ENCODE measurements around the gene GULP1.
"Not testable (repeated sequence)": the region's sequence is repeated elsewhere in the genome, so short reads cannot be mapped to it uniquely, and the experiment has no call there.

The GULP1 gene
- total RNA-seq: 0 to 0.15 (median 0) reads per million in 4 donors

GRCh38 chr2:188291617-188292347 is at the start of gene GULP1:
TSS of gene GULP1 (plus strand) at chr2:188291874. CDS start at chr2:188477703, 185,829 bp downstream.
- no peak for DNase-seq

- DNase-seq: no peak
Observed at GRCh38 chr2:188243381-188243780, 48.3 kb upstream of the GULP1 start.

- DNase-seq: no peak
Observed at GRCh38 chr2:188244383-188244782, 47.3 kb upstream of the GULP1 start.

- no peak for DNase-seq
Observed at GRCh38 chr2:188245230-188245629, 46.4 kb upstream of the GULP1 start.

- no peak for DNase-seq
Observed at GRCh38 chr2:188248513-188248912, 43.2 kb upstream of the GULP1 start.

GRCh38 chr2:188251034-188251433 is 40.6 kb upstream of the GULP1 start:
- DNase-seq: no peak

GRCh38 chr2:188256420-188256819 is 35.3 kb upstream of the GULP1 start:
- DNase-seq: no peak

GRCh38 chr2:188265315-188265714 is 26.4 kb upstream of the GULP1 start:
- no peak for DNase-seq

- DNase-seq: no peak
Observed at GRCh38 chr2:188267776-188268175, 23.9 kb upstream of the GULP1 start.

- no peak for DNase-seq
Observed at GRCh38 chr2:188269004-188269403, 22.7 kb upstream of the GULP1 start.

GRCh38 chr2:188272121-188272520 is 19.6 kb upstream of the GULP1 start:
- no peak for DNase-seq

- no peak for DNase-seq
Observed at GRCh38 chr2:188274274-188274673, 17.4 kb upstream of the GULP1 start.

- no peak for DNase-seq
Observed at GRCh38 chr2:188276255-188276654, 15.4 kb upstream of the GULP1 start.

- no peak for DNase-seq
Observed at GRCh38 chr2:188277786-188278185, 13.9 kb upstream of the GULP1 start.

GRCh38 chr2:188278388-188279092 is 13.1 kb upstream of the GULP1 start:
- no peak for DNase-seq

- DNase-seq: no peak
Observed at GRCh38 chr2:188279093-188279445, 12.6 kb upstream of the GULP1 start.

- DNase-seq: no peak
Observed at GRCh38 chr2:188280811-188281222, 10.9 kb upstream of the GULP1 start.

GRCh38 chr2:188282907-188283306 is 8.8 kb upstream of the GULP1 start:
- DNase-seq: no peak

- not testable (repeated sequence) for DNase-seq
Observed at GRCh38 chr2:188284251-188284650, 7.4 kb upstream of the GULP1 start.

GRCh38 chr2:188285049-188285448 is 6.6 kb upstream of the GULP1 start:
- no peak for DNase-seq

GRCh38 chr2:188285774-188286173 is 5.9 kb upstream of the GULP1 start:
- no peak for DNase-seq

- no peak for DNase-seq
Observed at GRCh38 chr2:188291142-188291616, 495 bp upstream of the GULP1 start.

- no peak for DNase-seq
Observed at GRCh38 chr2:188292348-188293239, 920 bp downstream of the GULP1 start.
